Activated CD4-positive, alpha-beta memory T cell treated with anti-CD3 and anti-CD28 coated beads, Interleukin-2, amount 10 ng/mL, durations not matched to agents 7 days and 5 days (primary cell): Measurements from ENCODE around the gene EIF4B. TPM values are rescaled to one million over a fixed set of nuclear protein-coding genes. Genes with fewer than 3 reads are reported as not detected.
A peak's percentile ranks its signal among the peaks of the same experiment; 100 is the strongest.
"Not testable (repeated sequence)": the region's sequence is repeated elsewhere in the genome, so short reads cannot be mapped to it uniquely, and the experiment has no call there.

Experiments
- CTCF ChIA-PET: fragments of 350-600 bp; sonication (Branson Sonifier 250); formaldehyde crosslinking; loops from one replicate; lab custom pipeline; 2021; ENCODE audit warnings: antibody characterized with exemption, inconsistent platforms; lab: Charles Lee
- POLR2A ChIA-PET: fragments of 350-600 bp; sonication (Branson Sonifier 250); formaldehyde crosslinking; loops from one replicate; lab custom pipeline; 2021; ENCODE audit warnings: antibody characterized with exemption; lab: Charles Lee
- DNase-seq: peaks from one replicate; pipeline ENCODE4 v3.0.0-alpha.2; 2020
- H3K27ac Mint-ChIP-seq: one replicate; pipeline ENCODE4 v1.8.0; 2021; ENCODE audit warnings: mild to moderate bottlenecking, mixed read lengths
- H3K27me3 Mint-ChIP-seq: one replicate; pipeline ENCODE4 v1.8.0; 2021; ENCODE audit warnings: mixed read lengths
- H3K36me3 Mint-ChIP-seq: one replicate; pipeline ENCODE4 v1.8.0; 2021; ENCODE audit warnings: low read depth, mixed read lengths
- H3K4me1 Mint-ChIP-seq: one replicate; pipeline ENCODE4 v1.8.0; 2021; ENCODE audit warnings: mixed read lengths
- H3K4me3 Mint-ChIP-seq: one replicate; pipeline ENCODE4 v1.8.0; 2021; ENCODE audit warnings: mild to moderate bottlenecking, mixed read lengths
- H3K9me3 Mint-ChIP-seq: one replicate; pipeline ENCODE4 v1.8.0; 2021; ENCODE audit warnings: mixed read lengths
- total RNA-seq, 2 experiments: library from RNA; stranded (reverse); gene quantifications; one replicate each; pipeline ENCODE4 v1.2.3, GENCODE V29; 2021

The EIF4B gene
- total RNA-seq, 2 experiments from 2014 or later: 303 to 311 TPM

GRCh38 chr12:52977170-52977569 is 29.1 kb upstream of the EIF4B start:
- H3K27ac Mint-ChIP-seq: no peak overlapping the region
- no peaks in the 10 kb centered on the region for H3K36me3 Mint-ChIP-seq
- peaks cover 2% of the 10 kb centered on the region for H3K4me1 Mint-ChIP-seq
- POLR2A ChIA-PET: no interaction called here
- H3K27me3 Mint-ChIP-seq: peaks cover 38% of the 10 kb centered on the region
- DNase-seq: no peak
- no peak overlapping the region for H3K4me3 Mint-ChIP-seq
- CTCF ChIA-PET: interaction anchor here (0.7 to 13.6 kb wide), 3 partner anchors 9 to 95 kb away, joined by 4 to 318 read pairs (median 5); no protein-coding TSS in a partner anchor
- H3K9me3 Mint-ChIP-seq: no peaks in the 10 kb centered on the region

GRCh38 chr12:52980096-52980649 is 26.1 kb upstream of the EIF4B start:
- Mint-ChIP-seq H3K4me3 (no peak overlapping the region), H3K27ac (no peak overlapping the region)
- POLR2A ChIA-PET: interaction anchor here (1.7 kb wide), 1 partner anchor 95 kb away, joined by 10 read pairs; no protein-coding TSS in a partner anchor

GRCh38 chr12:52980650-52981423 is 25.4 kb upstream of the EIF4B start:
- DNase-seq: peak; percentile 85
- Mint-ChIP-seq H3K4me1 (peaks cover 2% of the 10 kb centered on the region), H3K36me3 (no peaks in the 10 kb centered on the region), H3K9me3 (no peaks in the 10 kb centered on the region), H3K27me3 (peaks cover 38% of the 10 kb centered on the region), H3K4me3 (no peak overlapping the region), H3K27ac (no peak overlapping the region)
- CTCF ChIA-PET: interaction anchor here (0.6 to 13.6 kb wide), 32 partner anchors 10 to 956 kb away, joined by 3 to 318 read pairs (median 4); partner anchors contain the start of gene EIF4B
- POLR2A ChIA-PET: interaction anchor here (1.7 kb wide), 1 partner anchor 96 kb away, joined by 10 read pairs; no protein-coding TSS in a partner anchor

More at GRCh38 chr12:52980096-52980649, 26.1 kb upstream of the EIF4B start:
- Mint-ChIP-seq H3K4me1 (peaks cover 2% of the 10 kb centered on the region), H3K9me3 (no peaks in the 10 kb centered on the region), H3K36me3 (no peaks in the 10 kb centered on the region), H3K27me3 (peaks cover 38% of the 10 kb centered on the region)
- no peak for DNase-seq
- CTCF ChIA-PET: interaction anchor here (0.6 to 13.6 kb wide), 32 partner anchors 9 to 955 kb away, joined by 3 to 318 read pairs (median 4); partner anchors contain the start of gene EIF4B

DNA sequence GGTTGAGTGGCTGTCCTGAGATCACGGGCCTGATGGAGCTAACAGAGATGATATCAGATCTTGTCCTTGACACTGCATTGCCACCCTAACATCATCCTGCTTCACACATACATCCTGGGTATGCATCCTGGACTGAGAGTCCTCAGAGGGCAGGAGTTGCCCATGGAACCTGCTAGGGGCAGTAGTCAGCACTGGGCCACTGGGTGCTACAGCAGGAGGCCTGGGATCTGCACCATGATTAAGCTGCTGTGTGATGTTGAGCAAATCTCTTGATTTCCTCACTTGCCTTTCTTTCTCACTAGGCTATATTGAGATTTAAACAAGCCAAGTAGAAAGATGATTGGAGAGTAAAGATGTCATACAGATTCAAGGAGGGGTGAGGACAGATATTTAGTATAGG is 22.1 kb upstream of the EIF4B start:
- CTCF ChIA-PET: interaction anchor here (13.6 kb wide), 1 partner anchor 102 kb away, joined by 318 read pairs; no protein-coding TSS in a partner anchor
- Mint-ChIP-seq H3K9me3 (no peaks in the 10 kb centered on the region), H3K4me3 (no peak overlapping the region), H3K27me3 (peaks cover 14% of the 10 kb centered on the region), H3K27ac (no peak overlapping the region), H3K36me3 (no peaks in the 10 kb centered on the region), H3K4me1 (peaks cover 2% of the 10 kb centered on the region)
- no peak for DNase-seq
- POLR2A ChIA-PET: interaction anchor here (1.4 kb wide), 1 partner anchor 22 kb away, joined by 3 read pairs; the partner anchor contains the start of gene EIF4B

GRCh38 chr12:52988898-52989297 is 17.4 kb upstream of the EIF4B start:
- no peak for DNase-seq
- no peak overlapping the region for H3K27ac Mint-ChIP-seq
- H3K9me3 Mint-ChIP-seq: no peaks in the 10 kb centered on the region
- no peak overlapping the region for H3K4me3 Mint-ChIP-seq
- H3K4me1 Mint-ChIP-seq: no peaks in the 10 kb centered on the region
- CTCF ChIA-PET: interaction anchor here (0.7 to 13.6 kb wide), 3 partner anchors 9 to 107 kb away, joined by 3 to 318 read pairs (median 21); no protein-coding TSS in a partner anchor
- POLR2A ChIA-PET: interaction anchor here (0.8 kb wide), 1 partner anchor 17 kb away, joined by 3 read pairs; no protein-coding TSS in a partner anchor
- no peaks in the 10 kb centered on the region for H3K36me3 Mint-ChIP-seq
- H3K27me3 Mint-ChIP-seq: no peaks in the 10 kb centered on the region

GRCh38 chr12:52990206-52990605 is 16.1 kb upstream of the EIF4B start:
- no peak overlapping the region for H3K4me3 Mint-ChIP-seq
- ChIA-PET CTCF (interaction anchor here (4.6 to 13.6 kb wide), 2 partner anchors 10 to 108 kb away, joined by 21 to 318 read pairs; no protein-coding TSS in a partner anchor), POLR2A (no interaction called here)
- no peaks in the 10 kb centered on the region for H3K27me3 Mint-ChIP-seq
- DNase-seq: no peak
- no peaks in the 10 kb centered on the region for H3K9me3 Mint-ChIP-seq
- H3K27ac Mint-ChIP-seq: no peak overlapping the region
- no peaks in the 10 kb centered on the region for H3K4me1 Mint-ChIP-seq
- H3K36me3 Mint-ChIP-seq: no peaks in the 10 kb centered on the region

- POLR2A ChIA-PET, H3K4me1 Mint-ChIP-seq, H3K36me3 Mint-ChIP-seq, H3K9me3 Mint-ChIP-seq, H3K27ac Mint-ChIP-seq, H3K4me3 Mint-ChIP-seq, H3K27me3 Mint-ChIP-seq, DNase-seq: not testable (repeated sequence)
- CTCF ChIA-PET: interaction anchor here (0.6 to 4.6 kb wide), 6 partner anchors 12 to 164 kb away, joined by 3 to 21 read pairs (median 3); partner anchors contain the start of gene EIF4B
Observed at GRCh38 chr12:52992240-52992639, 14.0 kb upstream of the EIF4B start.

GRCh38 chr12:52992699-52993557 is 13.3 kb upstream of the EIF4B start:
- no peaks in the 10 kb centered on the region for H3K4me1 Mint-ChIP-seq
- H3K4me3 Mint-ChIP-seq: no peak overlapping the region
- no peak overlapping the region for H3K27ac Mint-ChIP-seq
- no peak for DNase-seq
- ChIA-PET CTCF (interaction anchor here (0.6 to 4.6 kb wide), 6 partner anchors 13 to 163 kb away, joined by 3 to 21 read pairs (median 3); partner anchors contain the start of gene EIF4B), POLR2A (no interaction called here)
- H3K9me3 Mint-ChIP-seq: no peaks in the 10 kb centered on the region
- no peaks in the 10 kb centered on the region for H3K36me3 Mint-ChIP-seq
- peaks cover 4% of the 10 kb centered on the region for H3K27me3 Mint-ChIP-seq

GRCh38 chr12:52993558-52993869 is 12.7 kb upstream of the EIF4B start:
- CTCF ChIA-PET: interaction anchor here (4.6 kb wide), 1 partner anchor 13 kb away, joined by 21 read pairs; no protein-coding TSS in a partner anchor
- H3K27ac Mint-ChIP-seq: no peak overlapping the region
- POLR2A ChIA-PET: no interaction called here
- H3K36me3 Mint-ChIP-seq: no peaks in the 10 kb centered on the region
- no peak overlapping the region for H3K4me3 Mint-ChIP-seq
- peaks cover 4% of the 10 kb centered on the region for H3K27me3 Mint-ChIP-seq
- no peaks in the 10 kb centered on the region for H3K9me3 Mint-ChIP-seq
- no peaks in the 10 kb centered on the region for H3K4me1 Mint-ChIP-seq
- no peak for DNase-seq

GRCh38 chr12:53004178-53004577 is 2.1 kb upstream of the EIF4B start:
- ChIA-PET POLR2A (no interaction called here), CTCF (interaction anchor here (3.5 kb wide), 1 partner anchor 24 kb away, joined by 17 read pairs; no protein-coding TSS in a partner anchor)
- no peak for DNase-seq
- Mint-ChIP-seq H3K36me3 (peaks cover 23% of the 10 kb centered on the region), H3K9me3 (no peaks in the 10 kb centered on the region), H3K27ac (no peak overlapping the region), H3K4me3 (no peak overlapping the region), H3K4me1 (peaks cover 32% of the 10 kb centered on the region), H3K27me3 (peaks cover 11% of the 10 kb centered on the region)

- H3K4me1 Mint-ChIP-seq: peaks cover 35% of the 10 kb centered on the region
Observed at GRCh38 chr12:53004582-53004981, 1.7 kb upstream of the EIF4B start.

More at GRCh38 chr12:53004582-53004981, 1.7 kb upstream of the EIF4B start:
- Mint-ChIP-seq H3K4me3 (peak overlapping the region; percentile 97), H3K9me3 (no peaks in the 10 kb centered on the region), H3K36me3 (peaks cover 25% of the 10 kb centered on the region), H3K27ac (no peak overlapping the region), H3K27me3 (peaks cover 9% of the 10 kb centered on the region)
- CTCF ChIA-PET: interaction anchor here (3.5 kb wide), 1 partner anchor 24 kb away, joined by 17 read pairs; no protein-coding TSS in a partner anchor
- DNase-seq: no peak
- POLR2A ChIA-PET: interaction anchor here (1.8 to 2.0 kb wide), 2 partner anchors 8 to 131 kb away, joined by 4 to 10 read pairs; no protein-coding TSS in a partner anchor
